HG02678 (cell line): ENCODE data around the gene TOR1B.

Experiments
- ATAC-seq: cut with Tn5 transposase; IDR thresholded peaks from one replicate; pipeline ENCODE4 v1.9.1; 2021; ENCODE audit warnings: mild to moderate bottlenecking, moderate library complexity; ENCODE audit not compliant: unreplicated experiment

TOR1B gene

GRCh38 chr9:129839324-129840023 lies 36.5 kb downstream of the TOR1B start:
- no peak for ATAC-seq

GRCh38 chr9:129840034-129840433 lies 37.0 kb downstream of the TOR1B start:
- no peak for ATAC-seq

GRCh38 chr9:129841071-129841470 lies 38.1 kb downstream of the TOR1B start:
- no peak for ATAC-seq

- no peak for ATAC-seq
Measured at GRCh38 chr9:129845373-129845772, 42.4 kb downstream of the TOR1B start.

GRCh38 chr9:129848712-129849441 lies 45.9 kb downstream of the TOR1B start:
- no peak for ATAC-seq

GRCh38 chr9:129849901-129850300 lies 46.9 kb downstream of the TOR1B start:
- no peak for ATAC-seq

GRCh38 chr9:129850821-129851550 lies 48.0 kb downstream of the TOR1B start:
- no peak for ATAC-seq

- no peak for ATAC-seq
Measured at GRCh38 chr9:129851821-129852220, 48.8 kb downstream of the TOR1B start.

GRCh38 chr9:129852579-129852978 lies 49.6 kb downstream of the TOR1B start:
- ATAC-seq: no peak

- ATAC-seq: no peak
Measured at GRCh38 chr9:129853614-129854013, 50.6 kb downstream of the TOR1B start.

- ATAC-seq: no peak
Measured at GRCh38 chr9:129854588-129855110, 51.7 kb downstream of the TOR1B start.

GRCh38 chr9:129857207-129857606 lies 54.2 kb downstream of the TOR1B start:
- ATAC-seq: no peak

- no peak for ATAC-seq
Measured at GRCh38 chr9:129858167-129858962, 55.4 kb downstream of the TOR1B start.
